PFSK-1 (cell line): ENCODE data around the gene CD48.

Source experiments
- FOXP2 ChIP-seq: optimal IDR thresholded peaks from 2 replicates; pipeline ENCODE3; 2011; ENCODE audit warnings: borderline replicate concordance, control low read depth, inconsistent platforms; ENCODE audit not compliant: insufficient read depth; ENCODE audit errors: extremely low read length, extremely low read depth
- POLR2AphosphoS5 ChIP-seq: IDR thresholded peaks from 2 replicates; pipeline ENCODE4 v1.6.1; 2012; ENCODE audit warnings: low read depth, mild to moderate bottlenecking, control low read depth, low read length, moderate library complexity
- SIN3A ChIP-seq: IDR thresholded peaks from 2 replicates; pipeline ENCODE4 v1.6.1; 2012; ENCODE audit warnings: mild to moderate bottlenecking, low read length, moderate library complexity, borderline replicate concordance; ENCODE audit not compliant: insufficient read depth
- TAF1 ChIP-seq: IDR thresholded peaks from 2 replicates; pipeline ENCODE4 v1.6.1; 2012; ENCODE audit warnings: low read length, control low read depth, borderline replicate concordance; ENCODE audit not compliant: insufficient read depth
- TF ChIP-seq, protein P1 (sequence below), 2 experiments: IDR thresholded peaks; 2 replicates each; pipeline versions ENCODE4 v1.6.1 to v1.8.0; 2011 to 2012; ENCODE audit warnings: low read depth in 2 of 2, low read length in 2 of 2, control low read depth in 1 of 2, inconsistent platforms in 1 of 2, mild to moderate bottlenecking in 1 of 2, moderate library complexity in 1 of 2; ENCODE audit not compliant: insufficient read depth in 1 of 2

DNA sequence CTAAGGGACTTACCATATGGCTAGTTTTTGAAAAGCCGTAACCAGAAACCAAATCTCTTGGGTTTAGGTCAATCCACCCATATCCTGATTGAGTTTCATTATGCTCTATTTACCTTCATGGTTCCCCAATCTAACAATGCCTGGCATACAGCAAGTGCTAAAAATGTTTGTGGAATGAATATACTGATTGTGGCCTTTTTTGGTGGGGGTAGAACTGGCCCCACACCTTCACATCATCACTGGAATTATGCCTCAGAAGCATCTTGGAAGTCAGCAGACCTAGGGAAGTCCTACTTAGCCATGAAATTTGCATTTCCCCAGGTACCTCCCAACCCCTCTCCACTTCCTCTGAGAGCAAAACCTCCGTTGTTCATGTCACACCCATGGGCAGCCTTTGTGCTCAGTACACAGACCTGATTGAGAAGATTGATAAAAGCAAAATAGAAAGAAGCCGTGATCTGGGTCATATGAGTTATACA, 47.0 kb downstream of the CD48 start:
- TF ChIP-seq, protein P1, sequence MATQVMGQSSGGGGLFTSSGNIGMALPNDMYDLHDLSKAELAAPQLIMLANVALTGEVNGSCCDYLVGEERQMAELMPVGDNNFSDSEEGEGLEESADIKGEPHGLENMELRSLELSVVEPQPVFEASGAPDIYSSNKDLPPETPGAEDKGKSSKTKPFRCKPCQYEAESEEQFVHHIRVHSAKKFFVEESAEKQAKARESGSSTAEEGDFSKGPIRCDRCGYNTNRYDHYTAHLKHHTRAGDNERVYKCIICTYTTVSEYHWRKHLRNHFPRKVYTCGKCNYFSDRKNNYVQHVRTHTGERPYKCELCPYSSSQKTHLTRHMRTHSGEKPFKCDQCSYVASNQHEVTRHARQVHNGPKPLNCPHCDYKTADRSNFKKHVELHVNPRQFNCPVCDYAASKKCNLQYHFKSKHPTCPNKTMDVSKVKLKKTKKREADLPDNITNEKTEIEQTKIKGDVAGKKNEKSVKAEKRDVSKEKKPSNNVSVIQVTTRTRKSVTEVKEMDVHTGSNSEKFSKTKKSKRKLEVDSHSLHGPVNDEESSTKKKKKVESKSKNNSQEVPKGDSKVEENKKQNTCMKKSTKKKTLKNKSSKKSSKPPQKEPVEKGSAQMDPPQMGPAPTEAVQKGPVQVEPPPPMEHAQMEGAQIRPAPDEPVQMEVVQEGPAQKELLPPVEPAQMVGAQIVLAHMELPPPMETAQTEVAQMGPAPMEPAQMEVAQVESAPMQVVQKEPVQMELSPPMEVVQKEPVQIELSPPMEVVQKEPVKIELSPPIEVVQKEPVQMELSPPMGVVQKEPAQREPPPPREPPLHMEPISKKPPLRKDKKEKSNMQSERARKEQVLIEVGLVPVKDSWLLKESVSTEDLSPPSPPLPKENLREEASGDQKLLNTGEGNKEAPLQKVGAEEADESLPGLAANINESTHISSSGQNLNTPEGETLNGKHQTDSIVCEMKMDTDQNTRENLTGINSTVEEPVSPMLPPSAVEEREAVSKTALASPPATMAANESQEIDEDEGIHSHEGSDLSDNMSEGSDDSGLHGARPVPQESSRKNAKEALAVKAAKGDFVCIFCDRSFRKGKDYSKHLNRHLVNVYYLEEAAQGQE (IDR thresholded peaks at IDR 0.05; ENCODE audit: insufficient read depth in 1 of 2, low read depth in 2 of 2, low read length in 2 of 2) = no peak
- TF ChIP-seq TAF1 (no peak), POLR2AphosphoS5 (no peak), SIN3A (no peak), FOXP2 (no peak)
